ENCODE measurements around the gene LIG3.

DNA sequence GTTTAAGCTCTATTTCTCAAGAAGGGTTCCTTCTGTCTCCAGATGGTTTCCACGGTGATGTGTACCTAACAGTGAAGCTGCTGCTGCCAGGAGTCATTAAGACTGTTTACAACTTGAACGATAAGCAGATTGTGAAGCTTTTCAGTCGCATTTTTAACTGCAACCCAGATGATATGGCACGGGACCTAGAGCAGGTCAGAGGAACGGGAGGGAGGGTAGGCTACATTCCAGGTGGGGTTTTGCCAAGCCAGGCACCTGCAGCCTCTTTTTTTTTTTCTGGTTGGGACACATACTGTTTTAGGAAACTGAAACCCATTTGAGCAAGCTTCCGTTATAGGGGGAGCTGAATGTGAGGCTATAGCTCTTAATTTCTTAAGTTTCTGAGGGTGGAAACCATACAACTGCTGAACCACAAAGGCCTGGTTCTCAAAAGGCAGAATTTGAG lies 10.6 kb downstream of the LIG3 start:
- TF ChIP-seq, protein P1, sequence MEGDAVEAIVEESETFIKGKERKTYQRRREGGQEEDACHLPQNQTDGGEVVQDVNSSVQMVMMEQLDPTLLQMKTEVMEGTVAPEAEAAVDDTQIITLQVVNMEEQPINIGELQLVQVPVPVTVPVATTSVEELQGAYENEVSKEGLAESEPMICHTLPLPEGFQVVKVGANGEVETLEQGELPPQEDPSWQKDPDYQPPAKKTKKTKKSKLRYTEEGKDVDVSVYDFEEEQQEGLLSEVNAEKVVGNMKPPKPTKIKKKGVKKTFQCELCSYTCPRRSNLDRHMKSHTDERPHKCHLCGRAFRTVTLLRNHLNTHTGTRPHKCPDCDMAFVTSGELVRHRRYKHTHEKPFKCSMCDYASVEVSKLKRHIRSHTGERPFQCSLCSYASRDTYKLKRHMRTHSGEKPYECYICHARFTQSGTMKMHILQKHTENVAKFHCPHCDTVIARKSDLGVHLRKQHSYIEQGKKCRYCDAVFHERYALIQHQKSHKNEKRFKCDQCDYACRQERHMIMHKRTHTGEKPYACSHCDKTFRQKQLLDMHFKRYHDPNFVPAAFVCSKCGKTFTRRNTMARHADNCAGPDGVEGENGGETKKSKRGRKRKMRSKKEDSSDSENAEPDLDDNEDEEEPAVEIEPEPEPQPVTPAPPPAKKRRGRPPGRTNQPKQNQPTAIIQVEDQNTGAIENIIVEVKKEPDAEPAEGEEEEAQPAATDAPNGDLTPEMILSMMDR (IDR thresholded peaks at IDR 0.05) = no peak
- TF ChIP-seq POLR2A (IDR thresholded peaks at IDR 0.05) (no peak), POLR2AphosphoS5 (IDR thresholded peaks at IDR 0.05) (no peak)
